ENCODE data around the gene HENMT1.

HENMT1 gene

DNA sequence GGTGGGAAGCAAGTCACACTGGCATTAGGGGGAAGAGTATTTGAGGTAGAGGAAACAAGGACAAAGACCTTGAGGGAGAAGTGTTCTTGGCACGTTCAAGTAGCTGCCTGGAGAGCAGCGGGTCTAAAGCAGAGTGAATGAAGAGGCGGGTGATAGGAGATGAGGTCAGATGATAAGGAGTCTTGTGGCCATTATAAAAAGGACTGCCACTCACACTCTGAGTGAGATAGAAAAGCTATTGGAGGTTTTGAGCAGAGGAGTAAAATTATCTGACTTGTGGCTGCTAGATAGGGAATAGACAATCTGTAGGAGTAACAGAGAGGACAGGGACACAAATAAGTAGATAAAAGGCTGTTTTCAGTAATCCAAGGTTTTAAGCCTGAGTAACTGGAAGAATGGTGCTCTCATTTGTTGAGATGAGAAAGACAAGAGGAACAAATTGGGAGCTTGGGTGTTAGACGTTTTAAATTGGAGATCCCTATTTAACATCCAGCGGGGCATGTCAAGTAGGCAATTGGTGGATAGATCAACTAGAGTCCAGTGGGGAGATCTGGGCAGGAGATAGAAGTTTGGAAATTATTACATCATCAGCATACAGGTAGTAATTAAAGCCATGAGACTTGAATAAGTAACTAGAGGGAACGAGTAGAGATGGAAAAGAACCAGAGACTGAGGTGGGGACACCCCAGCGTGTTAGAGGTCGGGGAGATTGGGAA lies 43.7 kb downstream of the HENMT1 start:
- ChIA-PET CTCF (no interaction called here), POLR2A (no interaction called here)
- Histone ChIP-seq H3K9me3 (ENCODE audit: control insufficient read depth, insufficient read depth, low read depth, low read length) (no peaks in the 10 kb centered on the region), H3K36me3 (ENCODE audit: control insufficient read depth in 2 of 2, insufficient read depth in 1 of 2, low read length in 2 of 2) (peaks cover 0 to 7% of the 10 kb centered on the region in 2 experiments; a peak in 2 of 3 replicates), H3K27ac (ENCODE audit: extremely low read depth, low read depth, low read length) (no peak overlapping the region), H3K4me1 (ENCODE audit: control insufficient read depth, insufficient read depth, low read length) (no peaks in the 10 kb centered on the region), H3K4me3 (ENCODE audit: low read depth, low read length) (no peak overlapping the region)
- peak; percentile 28; the same call in 1 of the 2 replicates for TF ChIP-seq EGR2 (tag by site-specific recombination; IDR thresholded peaks at IDR 0.05; ENCODE audit: low read depth)
- TF ChIP-seq PATZ1 (tag by site-specific recombination; IDR thresholded peaks at IDR 0.05): no peak
- TF ChIP-seq ZFHX2 (tag by site-specific recombination; conservative IDR thresholded peaks at IDR 0.05): 0 out of 2 replicates have a peak, but pooled peaks have one; percentile 21

GRCh38 chr1:108615544-108615943 lies 45.3 kb downstream of the HENMT1 start:
- no peak overlapping the region for H3K4me3 ChIP-seq (ENCODE audit: low read depth, low read length)
- H3K27ac ChIP-seq (ENCODE audit: extremely low read depth, low read depth, low read length): no peak overlapping the region
- POLR2A ChIA-PET: no interaction called here
- CTCF ChIA-PET: no interaction called here
- no peaks in the 10 kb centered on the region for H3K9me3 ChIP-seq (ENCODE audit: control insufficient read depth, insufficient read depth, low read depth, low read length)
- TF ChIP-seq ZNF560 (tag by site-specific recombination; IDR thresholded peaks at IDR 0.05; ENCODE audit: borderline replicate concordance): no peak
- TF ChIP-seq GLIS1 (tag by site-specific recombination; IDR thresholded peaks at IDR 0.05): no peak
- TF ChIP-seq ZNF280C (tag by site-specific recombination; IDR thresholded peaks at IDR 0.05): no peak
- TF ChIP-seq ZNF544 (tag by site-specific recombination; IDR thresholded peaks at IDR 0.05): no peak
- no peak for TF ChIP-seq ZNF157 (tag by site-specific recombination; IDR thresholded peaks at IDR 0.05)
- TF ChIP-seq ZNF16 (tag by site-specific recombination; IDR thresholded peaks at IDR 0.05; ENCODE audit: low read depth): no peak
- TF ChIP-seq ZNF202 (tag by site-specific recombination; IDR thresholded peaks at IDR 0.05; ENCODE audit: borderline replicate concordance): no peak
- no peak for TF ChIP-seq ZNF624 (tag by site-specific recombination; IDR thresholded peaks at IDR 0.05)
- no peak for TF ChIP-seq ZNF768 (tag by site-specific recombination; IDR thresholded peaks at IDR 0.05)
- TF ChIP-seq ZNF140 (tag by site-specific recombination; IDR thresholded peaks at IDR 0.05): no peak
- no peak for TF ChIP-seq ZNF530 (tag by site-specific recombination; IDR thresholded peaks at IDR 0.05; ENCODE audit: low read depth)
- TF ChIP-seq REST (tag by site-specific recombination; IDR thresholded peaks at IDR 0.05): no peak
- TF ChIP-seq ATF2 (tag by site-specific recombination; IDR thresholded peaks at IDR 0.05; ENCODE audit: low read depth): no peak
- peaks cover 0 to 10% of the 10 kb centered on the region in 2 experiments; a peak in 2 of 3 replicates for H3K36me3 ChIP-seq (ENCODE audit: control insufficient read depth in 2 of 2, insufficient read depth in 1 of 2, low read length in 2 of 2)
- no peaks in the 10 kb centered on the region for H3K4me1 ChIP-seq (ENCODE audit: control insufficient read depth, insufficient read depth, low read length)

All from HEK293 (cell line).